Stimulated activated CD8-positive, alpha-beta memory T cell treated with anti-CD3 and anti-CD28 coated beads, Interleukin-7, amount 100 ng/mL, for 48 hours (primary cell): ENCODE results near the gene SRMS.

Experiments
- DNase-seq, 2 donors: peaks; one replicate each; pipeline ENCODE4 v3.0.0-alpha.2; 2020; ENCODE audit warnings: low read depth in 1 of 2; ENCODE audit errors: extremely low read depth in 1 of 2

Gene SRMS

GRCh38 chr20:63547725-63548480, at the start of gene SRMS:
TSS of gene SRMS (minus strand) at chr20:63547749. CDS start at chr20:63547463, 286 bp downstream.
- DNase-seq = no peak

- DNase-seq = no peak
Observed at GRCh38 chr20:63596423-63596822, 48.9 kb upstream of the SRMS start.

- DNase-seq = no peak
Observed at GRCh38 chr20:63595416-63596127, 48.0 kb upstream of the SRMS start.

- no peak for DNase-seq
Observed at GRCh38 chr20:63594043-63594561, 46.6 kb upstream of the SRMS start.

- DNase-seq = no peak
Observed at GRCh38 chr20:63592661-63593060, 45.1 kb upstream of the SRMS start.

- DNase-seq = no peak
Observed at GRCh38 chr20:63591786-63592355, 44.3 kb upstream of the SRMS start.

- no peak for DNase-seq
Observed at GRCh38 chr20:63591147-63591533, 43.6 kb upstream of the SRMS start.

GRCh38 chr20:63590218-63591146, 42.9 kb upstream of the SRMS start:
- DNase-seq = no peak

GRCh38 chr20:63589261-63590217, 42.0 kb upstream of the SRMS start:
- no peak for DNase-seq

- no peak for DNase-seq
Observed at GRCh38 chr20:63588641-63589041, 41.1 kb upstream of the SRMS start.

GRCh38 chr20:63587776-63588591, 40.4 kb upstream of the SRMS start:
- no peak for DNase-seq

GRCh38 chr20:63587256-63587655, 39.7 kb upstream of the SRMS start:
- DNase-seq = no peak

- DNase-seq = no peak
Observed at GRCh38 chr20:63586797-63587196, 39.2 kb upstream of the SRMS start.

- DNase-seq = no peak
Observed at GRCh38 chr20:63585616-63586565, 38.3 kb upstream of the SRMS start.

- no peak for DNase-seq
Observed at GRCh38 chr20:63582382-63583063, 35.0 kb upstream of the SRMS start.

- peak in 1 of 2 donors; percentile 66 for DNase-seq
Observed at GRCh38 chr20:63580796-63581461, 33.4 kb upstream of the SRMS start.
